Mesenchymal stem cell (in vitro differentiated cells and primary cell): ENCODE measurements around the gene ANKMY1.

Source experiments
- DNase-seq: peaks from one replicate; pipeline ENCODE4 v3.0.0-alpha.2; 2013
- H2AFZ ChIP-seq: one replicate; pipeline ENCODE4 v1.6.1; 2013; ENCODE audit warnings: low read depth, mild to moderate bottlenecking, control low read depth, inconsistent platforms, low read length, moderate library complexity
- H2AK5ac ChIP-seq: 2 replicates; pipeline ENCODE4 v1.6.1; 2013; ENCODE audit warnings: low read length, moderate library complexity, mild to moderate bottlenecking, inconsistent platforms; ENCODE audit not compliant: severe bottlenecking
- H2BK120ac ChIP-seq: one replicate; pipeline ENCODE4 v1.6.1; 2013; ENCODE audit warnings: low read depth, mild to moderate bottlenecking, inconsistent platforms, low read length, moderate library complexity
- H2BK12ac ChIP-seq, 2 experiments: one replicate each; pipeline ENCODE4 v1.6.1; 2013; ENCODE audit warnings: inconsistent platforms in 2 of 2, low read length in 2 of 2, mild to moderate bottlenecking in 2 of 2, moderate library complexity in 2 of 2, control low read depth in 1 of 2
- H2BK15ac ChIP-seq: one replicate; pipeline ENCODE4 v1.6.1; 2013; ENCODE audit warnings: mild to moderate bottlenecking, low read depth, inconsistent platforms; ENCODE audit not compliant: poor library complexity, severe bottlenecking
- H2BK5ac ChIP-seq: 2 replicates; pipeline ENCODE4 v1.6.1; 2013; ENCODE audit warnings: low read depth, mild to moderate bottlenecking, low read length, control low read depth, inconsistent platforms; ENCODE audit not compliant: poor library complexity, severe bottlenecking
- H3K14ac ChIP-seq, 2 experiments: one replicate each; pipeline ENCODE4 v1.6.1; 2013; ENCODE audit warnings: inconsistent platforms in 2 of 2, low read length in 2 of 2, control low read depth in 1 of 2, mild to moderate bottlenecking in 1 of 2, moderate library complexity in 1 of 2
- H3K18ac ChIP-seq, 2 experiments: one replicate each; pipeline ENCODE4 v1.6.1; 2013; ENCODE audit warnings: inconsistent platforms in 2 of 2, low read length in 2 of 2, control low read depth in 1 of 2, low read depth in 1 of 2, mild to moderate bottlenecking in 1 of 2
- H3K23ac ChIP-seq, 2 experiments: one replicate each; pipeline ENCODE4 v1.6.1; 2013; ENCODE audit warnings: inconsistent platforms in 2 of 2, low read length in 2 of 2, mild to moderate bottlenecking in 2 of 2, moderate library complexity in 2 of 2, control low read depth in 1 of 2
- H3K27ac ChIP-seq: 2 replicates; pipeline ENCODE4 v1.5.1; 2013; ENCODE audit warnings: mild to moderate bottlenecking, moderate library complexity, low read length, control low read depth, inconsistent platforms; ENCODE audit not compliant: poor library complexity, severe bottlenecking
- H3K27me3 ChIP-seq, 2 experiments: 2 replicates each; pipeline versions ENCODE4 v1.6.1 to v1.7.0; 2013; ENCODE audit warnings: low read length in 2 of 2, mild to moderate bottlenecking in 2 of 2, moderate library complexity in 2 of 2, control low read depth in 1 of 2, inconsistent platforms in 1 of 2; ENCODE audit not compliant: control insufficient read depth in 1 of 2, insufficient read depth in 1 of 2
- H3K36me3 ChIP-seq, 2 experiments: 2 replicates each; pipeline versions ENCODE4 v1.6.1 to v1.7.0; 2013; ENCODE audit warnings: low read length in 2 of 2, control low read depth in 1 of 2, inconsistent platforms in 1 of 2, low read depth in 1 of 2, mild to moderate bottlenecking in 1 of 2; ENCODE audit not compliant: insufficient read depth in 2 of 2, control insufficient read depth in 1 of 2
- H3K4ac ChIP-seq, 2 experiments: one replicate each; pipeline ENCODE4 v1.6.1; 2013; ENCODE audit warnings: inconsistent platforms in 2 of 2, low read length in 2 of 2, mild to moderate bottlenecking in 2 of 2, moderate library complexity in 2 of 2, control low read depth in 1 of 2, low read depth in 1 of 2
- H3K4me1 ChIP-seq: 2 replicates; pipeline ENCODE4 v1.6.1; 2013; ENCODE audit warnings: low read depth, low read length, control low read depth; ENCODE audit not compliant: control insufficient read depth, insufficient read depth
- H3K4me2 ChIP-seq: 2 replicates; pipeline ENCODE4 v1.6.1; 2013; ENCODE audit warnings: low read length, mild to moderate bottlenecking, inconsistent platforms; ENCODE audit not compliant: poor library complexity, severe bottlenecking
- H3K4me3 ChIP-seq, 2 experiments: 2 replicates each; pipeline versions ENCODE4 v1.5.1 to v1.7.0; 2013; ENCODE audit warnings: low read length in 2 of 2, mild to moderate bottlenecking in 2 of 2, control low read depth in 1 of 2, low read depth in 1 of 2; ENCODE audit not compliant: insufficient read depth in 1 of 2
- H3K79me1 ChIP-seq: replicated peaks from 2 replicates; pipeline ENCODE4 v1.6.1; 2013; ENCODE audit warnings: mild to moderate bottlenecking, control low read depth, low read length, inconsistent platforms; ENCODE audit not compliant: poor library complexity, severe bottlenecking
- H3K9ac ChIP-seq: 2 replicates; pipeline ENCODE4 v1.7.0; 2013; ENCODE audit warnings: mild to moderate bottlenecking, low read length, moderate library complexity
- H3K9me3 ChIP-seq: 2 replicates; pipeline ENCODE4 v1.7.0; 2013; ENCODE audit warnings: mild to moderate bottlenecking, low read length; ENCODE audit not compliant: control insufficient read depth
- H4K8ac ChIP-seq: one replicate; pipeline ENCODE4 v1.6.1; 2013; ENCODE audit warnings: inconsistent platforms, mild to moderate bottlenecking, low read length, moderate library complexity
- H4K91ac ChIP-seq: one replicate; pipeline ENCODE4 v1.6.1; 2013; ENCODE audit warnings: mild to moderate bottlenecking, low read length, inconsistent platforms
- WGBS: methylation state at CpG from one replicate; pipeline ENCODE4 v1.1.7; 2013; ENCODE audit warnings: mixed read lengths; 5-methylcytosine and 5-hydroxymethylcytosine counted together

The ANKMY1 gene

DNA sequence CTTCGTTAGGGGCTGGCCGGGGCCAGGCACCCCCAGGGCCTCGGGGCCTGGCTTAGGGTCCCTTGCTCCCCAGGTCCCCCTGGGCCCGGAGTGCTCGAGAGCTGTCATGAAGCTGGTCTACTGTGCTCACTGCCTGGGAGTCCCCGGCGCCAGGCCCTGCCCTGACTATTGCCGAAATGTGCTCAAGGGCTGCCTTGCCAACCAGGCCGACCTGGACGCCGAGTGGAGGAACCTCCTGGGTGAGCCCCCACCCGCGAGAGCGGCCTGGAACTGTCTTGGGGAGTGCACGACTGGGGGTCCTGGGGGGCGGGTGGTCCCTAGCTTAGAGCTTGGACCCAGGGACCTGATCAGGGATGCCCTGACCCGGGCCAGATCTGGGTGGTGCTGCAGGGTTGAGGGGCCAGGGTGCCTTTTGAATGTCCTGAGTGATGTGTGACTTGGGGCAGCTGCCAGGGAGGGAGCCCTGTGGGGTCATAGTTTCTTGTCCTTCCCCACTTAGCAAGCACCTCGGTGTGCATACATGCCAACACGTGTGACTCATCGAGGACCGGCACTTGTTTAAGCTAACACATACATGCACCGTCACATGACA, 94.4 kb downstream of the ANKMY1 start:
- WGBS, result 94% methylated on average over 22 of the region's 22 CpGs
- peaks cover 25 to 60% of the 10 kb centered on the region in 2 experiments for H3K36me3 ChIP-seq
- H2BK5ac ChIP-seq, result no peak overlapping the region

DNA sequence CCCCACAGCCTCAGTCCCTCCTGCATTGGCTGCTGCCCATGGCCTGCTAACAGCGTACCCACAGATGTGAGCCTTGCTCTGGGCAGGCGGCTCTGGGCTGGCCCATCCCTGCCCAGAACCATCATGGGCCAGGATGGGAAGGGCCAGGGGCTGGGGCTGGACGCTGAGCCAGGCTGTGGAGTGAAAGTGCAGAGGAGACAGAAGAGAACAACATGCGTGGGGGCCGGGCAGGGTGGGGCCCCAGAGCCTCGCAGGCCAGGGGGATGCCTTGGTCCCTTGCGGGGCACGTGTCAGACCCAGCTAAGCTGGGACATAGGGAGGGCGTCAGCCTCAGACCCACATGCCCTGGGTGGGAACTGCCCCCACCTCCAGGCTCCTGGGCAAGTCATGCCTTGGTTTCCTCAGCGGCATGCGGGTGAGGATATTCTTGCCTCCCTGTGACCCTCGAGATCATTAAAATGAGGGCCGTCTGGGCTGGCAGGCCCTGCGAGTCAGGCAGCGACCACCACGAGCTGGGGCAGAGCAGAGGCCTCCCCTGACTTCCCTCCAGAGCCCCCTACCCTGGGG, 95.0 kb downstream of the ANKMY1 start:
- H3K79me1 ChIP-seq, result no peaks in the 10 kb centered on the region
- no peaks in the 10 kb centered on the region for H3K9me3 ChIP-seq
- H3K14ac ChIP-seq, result no peak overlapping the region
- H3K27me3 ChIP-seq, result no peaks in the 10 kb centered on the region
- no peak overlapping the region for H3K23ac ChIP-seq
- no peak overlapping the region for H2BK15ac ChIP-seq
- WGBS, result 92% methylated on average over 16 of the region's 16 CpGs
- no peak overlapping the region for H4K91ac ChIP-seq
- no peak overlapping the region for H4K8ac ChIP-seq
- DNase-seq, result no peak
- no peak overlapping the region for H3K9ac ChIP-seq
- no peak overlapping the region for H3K27ac ChIP-seq
- peak overlapping the region in 1 of 2 experiments; percentile 2 for H3K4me3 ChIP-seq
- no peak overlapping the region for H3K18ac ChIP-seq
- no peak overlapping the region for H2AFZ ChIP-seq
- peaks cover 25 to 60% of the 10 kb centered on the region in 2 experiments for H3K36me3 ChIP-seq
- no peak overlapping the region for H2AK5ac ChIP-seq
- H3K4me2 ChIP-seq, result no peak overlapping the region
- H3K4ac ChIP-seq, result no peak overlapping the region
- no peak overlapping the region for H2BK12ac ChIP-seq
- peaks cover 6% of the 10 kb centered on the region for H3K4me1 ChIP-seq
- H2BK120ac ChIP-seq, result no peak overlapping the region
- H2BK5ac ChIP-seq, result no peak overlapping the region

More for the DNA sequence above, 94.4 kb downstream of the ANKMY1 start:
- no peak overlapping the region for H3K9ac ChIP-seq
- no peak overlapping the region for H4K8ac ChIP-seq
- no peak overlapping the region for H3K4me3 ChIP-seq
- H3K27me3 ChIP-seq, result no peaks in the 10 kb centered on the region
- no peak overlapping the region for H3K18ac ChIP-seq
- no peaks in the 10 kb centered on the region for H3K9me3 ChIP-seq
- H3K14ac ChIP-seq, result no peak overlapping the region
- H2BK120ac ChIP-seq, result no peak overlapping the region
- no peak overlapping the region for H4K91ac ChIP-seq
- H2BK12ac ChIP-seq, result no peak overlapping the region
- H2AFZ ChIP-seq, result no peak overlapping the region
- no peaks in the 10 kb centered on the region for H3K79me1 ChIP-seq
- no peak overlapping the region for H3K4me2 ChIP-seq
- no peak overlapping the region for H2BK15ac ChIP-seq
- H3K23ac ChIP-seq, result no peak overlapping the region
- H3K4ac ChIP-seq, result no peak overlapping the region
- peaks cover 3% of the 10 kb centered on the region for H3K4me1 ChIP-seq
- DNase-seq, result no peak
- no peak overlapping the region for H2AK5ac ChIP-seq
- no peak overlapping the region for H3K27ac ChIP-seq

DNA sequence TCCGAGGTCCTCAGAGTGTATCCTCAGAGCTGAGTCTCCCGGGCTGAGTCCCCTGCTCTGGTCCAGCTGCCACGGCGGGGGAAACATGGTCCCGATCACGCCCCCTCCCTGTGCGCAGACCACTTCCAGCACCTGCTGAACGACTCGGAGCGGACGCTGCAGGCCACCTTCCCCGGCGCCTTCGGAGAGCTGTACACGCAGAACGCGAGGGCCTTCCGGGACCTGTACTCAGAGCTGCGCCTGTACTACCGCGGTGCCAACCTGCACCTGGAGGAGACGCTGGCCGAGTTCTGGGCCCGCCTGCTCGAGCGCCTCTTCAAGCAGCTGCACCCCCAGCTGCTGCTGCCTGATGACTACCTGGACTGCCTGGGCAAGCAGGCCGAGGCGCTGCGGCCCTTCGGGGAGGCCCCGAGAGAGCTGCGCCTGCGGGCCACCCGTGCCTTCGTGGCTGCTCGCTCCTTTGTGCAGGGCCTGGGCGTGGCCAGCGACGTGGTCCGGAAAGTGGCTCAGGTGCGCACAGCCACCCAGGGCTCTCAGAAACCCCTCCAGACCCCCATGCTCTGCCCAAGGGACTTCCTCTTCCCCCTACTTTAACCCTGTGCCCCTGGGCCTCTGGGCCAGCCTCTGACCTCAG, 95.6 kb downstream of the ANKMY1 start:
- no peak overlapping the region for H2AFZ ChIP-seq
- WGBS, result 94% methylated on average over 41 of the region's 41 CpGs

DNA sequence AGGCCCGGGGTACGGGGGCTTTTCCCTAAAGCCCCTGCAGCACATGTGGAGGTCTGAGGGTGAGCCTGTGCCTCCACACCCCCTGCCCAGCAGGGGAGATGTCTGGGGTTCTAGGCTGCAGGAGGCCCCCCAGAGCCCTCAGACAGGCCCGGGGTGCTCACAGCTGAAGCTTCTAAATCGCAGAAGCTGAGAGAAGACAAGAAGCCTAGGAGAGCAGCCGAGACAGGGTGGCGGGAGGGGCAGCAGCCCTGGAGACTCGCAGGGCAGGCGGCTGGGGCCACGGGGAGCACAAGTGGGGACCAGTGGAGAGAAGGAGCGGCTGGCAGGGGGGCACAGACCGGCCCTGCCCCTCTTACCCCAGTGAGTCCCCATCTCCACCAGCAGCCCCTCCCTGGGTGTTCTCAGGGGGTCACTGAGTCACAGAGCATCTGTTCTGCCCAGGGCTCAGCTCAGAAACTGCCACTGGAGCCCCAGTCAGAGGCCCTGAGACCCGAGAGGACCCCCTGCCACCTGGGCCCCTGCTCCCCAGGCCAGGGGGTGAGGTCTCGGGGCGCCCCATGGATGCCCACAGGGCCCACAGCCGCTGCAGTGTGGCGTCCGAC, 96.2 kb downstream of the ANKMY1 start:
- Histone ChIP-seq H3K9ac (no peak overlapping the region), H2AK5ac (no peak overlapping the region), H3K79me1 (no peaks in the 10 kb centered on the region), H3K27me3 (peaks cover 0 to 7% of the 10 kb centered on the region in 2 experiments), H3K36me3 (peaks cover 25 to 59% of the 10 kb centered on the region in 2 experiments), H3K23ac (no peak overlapping the region), H3K4me2 (no peak overlapping the region), H3K9me3 (no peaks in the 10 kb centered on the region), H3K4ac (no peak overlapping the region), H2BK120ac (no peak overlapping the region), H2BK5ac (no peak overlapping the region), H4K8ac (no peak overlapping the region), H2AFZ (no peak overlapping the region), H2BK15ac (no peak overlapping the region), H3K27ac (no peak overlapping the region), H3K4me3 (no peak overlapping the region), H3K4me1 (peaks cover 8% of the 10 kb centered on the region), H2BK12ac (no peak overlapping the region), H3K18ac (no peak overlapping the region), H4K91ac (no peak overlapping the region), H3K14ac (no peak overlapping the region)
- DNase-seq, result no peak
- 95% methylated on average over 15 of the region's 17 CpGs for WGBS

More for the DNA sequence above, 95.6 kb downstream of the ANKMY1 start:
- Histone ChIP-seq H4K8ac (no peak overlapping the region), H3K9me3 (no peaks in the 10 kb centered on the region), H3K9ac (no peak overlapping the region), H3K14ac (no peak overlapping the region), H3K18ac (no peak overlapping the region), H2BK5ac (no peak overlapping the region), H2BK12ac (no peak overlapping the region), H3K79me1 (no peaks in the 10 kb centered on the region), H3K4me1 (peaks cover 8% of the 10 kb centered on the region), H3K4me3 (peak overlapping the region in 1 of 2 experiments; percentile 2), H4K91ac (no peak overlapping the region), H3K36me3 (peaks cover 25 to 60% of the 10 kb centered on the region in 2 experiments), H2AK5ac (no peak overlapping the region), H3K27me3 (peaks cover 0 to under 1% of the 10 kb centered on the region in 2 experiments), H3K4ac (no peak overlapping the region), H3K27ac (no peak overlapping the region), H3K4me2 (no peak overlapping the region), H2BK120ac (no peak overlapping the region), H3K23ac (no peak overlapping the region), H2BK15ac (no peak overlapping the region)
- DNase-seq, result no peak
